ENCODE results near the gene NR3C1. TPM values are rescaled to one million over a fixed set of nuclear protein-coding genes. Genes with fewer than 3 reads are reported as not detected.
A peak's percentile ranks its signal among the peaks of the same experiment; 100 is the strongest.

Gene NR3C1
- total RNA-seq, 1 donor from 2014 or later = 44.6 TPM

GRCh38 chr5:143265995-143266394 is 137.5 kb downstream of the NR3C1 start:
- Mint-ChIP-seq H3K9me3 (ENCODE audit: low read depth) (peaks cover 46% of the 10 kb centered on the region), H3K27me3 (ENCODE audit: low read depth) (no peaks in the 10 kb centered on the region), H3K36me3 (ENCODE audit: low read depth) (peaks cover 17% of the 10 kb centered on the region), H3K4me1 (ENCODE audit: low read depth) (peaks cover 12% of the 10 kb centered on the region), H3K27ac (ENCODE audit: unreplicated experiment) (no peak overlapping the region), H3K4me3 (ENCODE audit: unreplicated experiment) (no peak overlapping the region)
- TF ChIP-seq CTCF (IDR thresholded peaks at IDR 0.05) = no peak
- no peak for DNase-seq (ENCODE audit: low spot score)

- no peak for DNase-seq (ENCODE audit: low spot score)
- no peak for TF ChIP-seq CTCF (IDR thresholded peaks at IDR 0.05)
- no peak overlapping the region for H3K4me3 Mint-ChIP-seq (ENCODE audit: unreplicated experiment)
- peaks cover 26% of the 10 kb centered on the region for H3K9me3 Mint-ChIP-seq (ENCODE audit: low read depth)
- peaks cover 7% of the 10 kb centered on the region for H3K36me3 Mint-ChIP-seq (ENCODE audit: low read depth)
- peak overlapping the region; percentile 49 for H3K27ac Mint-ChIP-seq (ENCODE audit: unreplicated experiment)
- no peaks in the 10 kb centered on the region for H3K27me3 Mint-ChIP-seq (ENCODE audit: low read depth)
- peaks cover 12% of the 10 kb centered on the region for H3K4me1 Mint-ChIP-seq (ENCODE audit: low read depth)
Observed at GRCh38 chr5:143263272-143263810, 140.1 kb downstream of the NR3C1 start.

GRCh38 chr5:143262393-143263174 is 140.9 kb downstream of the NR3C1 start:
- Mint-ChIP-seq H3K36me3 (ENCODE audit: low read depth) (peaks cover 3% of the 10 kb centered on the region), H3K9me3 (ENCODE audit: low read depth) (peaks cover 18% of the 10 kb centered on the region), H3K4me3 (ENCODE audit: unreplicated experiment) (no peak overlapping the region), H3K27ac (ENCODE audit: unreplicated experiment) (peak overlapping the region; percentile 60), H3K4me1 (ENCODE audit: low read depth) (peaks cover 12% of the 10 kb centered on the region), H3K27me3 (ENCODE audit: low read depth) (no peaks in the 10 kb centered on the region)
- no peak for TF ChIP-seq CTCF (IDR thresholded peaks at IDR 0.05)
- no peak for DNase-seq (ENCODE audit: low spot score)

- no peak for DNase-seq (ENCODE audit: low spot score)
- Mint-ChIP-seq H3K9me3 (ENCODE audit: low read depth) (peaks cover 11% of the 10 kb centered on the region), H3K4me3 (ENCODE audit: unreplicated experiment) (no peak overlapping the region), H3K27me3 (ENCODE audit: low read depth) (no peaks in the 10 kb centered on the region), H3K4me1 (ENCODE audit: low read depth) (peaks cover 12% of the 10 kb centered on the region), H3K36me3 (ENCODE audit: low read depth) (peaks cover 2% of the 10 kb centered on the region), H3K27ac (ENCODE audit: unreplicated experiment) (peak overlapping the region; percentile 60)
- no peak for TF ChIP-seq CTCF (IDR thresholded peaks at IDR 0.05)
Observed at GRCh38 chr5:143261748-143262392, 141.6 kb downstream of the NR3C1 start.

- Mint-ChIP-seq H3K36me3 (ENCODE audit: low read depth) (no peaks in the 10 kb centered on the region), H3K27me3 (ENCODE audit: low read depth) (no peaks in the 10 kb centered on the region), H3K4me1 (ENCODE audit: low read depth) (peaks cover 12% of the 10 kb centered on the region), H3K4me3 (ENCODE audit: unreplicated experiment) (no peak overlapping the region), H3K27ac (ENCODE audit: unreplicated experiment) (no peak overlapping the region), H3K9me3 (ENCODE audit: low read depth) (no peaks in the 10 kb centered on the region)
- TF ChIP-seq CTCF (IDR thresholded peaks at IDR 0.05) = no peak
- DNase-seq (ENCODE audit: low spot score) = no peak
Observed at GRCh38 chr5:143259254-143259605, 144.3 kb downstream of the NR3C1 start.

All from chondrocyte (in vitro differentiated cells).